ENCODE data around the gene RPS3. TPM values are rescaled to one million over a fixed set of nuclear protein-coding genes. Genes with fewer than 3 reads are reported as not detected.

RPS3 gene
- total and polyA plus RNA-seq, 2 of the 13 experiments (the other 11 are each of a cell fraction or from before 2014, with no cell fraction given) = 2,143 to 3,616 TPM

DNA sequence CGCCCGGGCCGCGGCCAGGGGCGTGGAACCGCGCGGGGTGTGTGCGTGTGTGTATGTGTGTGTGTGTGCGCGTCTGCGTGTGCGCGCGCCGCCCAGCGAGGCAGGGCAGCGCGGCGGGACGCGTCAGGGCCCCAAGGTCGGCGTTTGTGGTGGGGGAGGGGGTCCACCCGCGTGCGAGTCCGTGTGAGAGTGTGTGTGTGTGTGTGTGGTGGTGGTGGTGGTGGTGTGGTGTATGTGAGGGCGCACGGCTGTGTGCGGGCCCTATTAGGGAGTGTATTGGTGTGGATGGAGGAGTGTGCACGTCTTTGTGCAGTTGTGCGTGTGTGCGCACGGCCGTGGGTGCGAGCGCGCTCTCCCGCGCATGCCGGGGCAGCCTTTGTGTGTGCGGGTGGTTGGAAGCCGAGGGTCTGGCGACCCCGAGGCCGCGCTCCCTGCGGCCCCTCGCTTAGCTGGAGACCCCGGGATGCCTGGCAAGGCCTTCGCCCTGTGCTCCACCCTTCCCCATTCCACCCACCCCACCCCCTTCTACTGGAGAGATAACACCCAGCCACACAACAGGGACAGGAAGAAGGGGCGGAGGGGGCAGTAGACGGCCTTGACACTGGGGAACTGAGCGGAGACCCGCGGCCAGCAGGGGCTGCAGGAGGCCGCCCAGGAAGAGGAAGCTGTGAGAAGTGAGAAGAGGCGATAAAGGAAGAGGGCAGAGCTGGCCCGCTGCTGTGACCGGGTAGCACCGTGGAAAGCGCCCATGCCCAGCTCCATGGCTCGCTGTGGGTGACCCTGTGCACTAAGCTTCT, 47.3 kb upstream of the RPS3 start (continued):
- TF ChIP-seq DPF2 (CRISPR knock-in tag; IDR thresholded peaks at IDR 0.05; ENCODE audit: borderline replicate concordance, low read depth) (peak; percentile 58; the same call in 1 of the 2 replicates), SRSF1 (optimal IDR thresholded peaks at IDR 0.05; ENCODE audit: low read depth, low read length) (peak; percentile 27), MTF2 (CRISPR knock-in tag; IDR thresholded peaks at IDR 0.05; ENCODE audit: borderline replicate concordance) (no peak), STAG1 (CRISPR knock-in tag; IDR thresholded peaks at IDR 0.05) (peak; percentile 50), MXD3 (CRISPR knock-in tag; IDR thresholded peaks at IDR 0.05) (peak; percentile 74), ZNF790 (CRISPR knock-in tag; IDR thresholded peaks at IDR 0.05; ENCODE audit: borderline replicate concordance) (no peak), MTA1 (CRISPR knock-in tag; IDR thresholded peaks at IDR 0.05; ENCODE audit: borderline replicate concordance) (0 out of 2 replicates have a peak, but pooled peaks have one; percentile 77), KDM1A (CRISPR knock-in tag; IDR thresholded peaks at IDR 0.05) (no peak), ZBTB7B (CRISPR knock-in tag; IDR thresholded peaks at IDR 0.05) (peak; percentile 97), CBX2 (IDR thresholded peaks at IDR 0.05; ENCODE audit: low read depth, low read length) (no peak), CBX2 (CRISPR knock-in tag; IDR thresholded peaks at IDR 0.05; ENCODE audit: low read depth) (no peak), TBX2 (CRISPR knock-in tag; IDR thresholded peaks at IDR 0.05; ENCODE audit: borderline replicate concordance) (peak; percentile 87; the same call in 1 of the 2 replicates), NCOA1 (CRISPR knock-in tag; IDR thresholded peaks at IDR 0.05) (no peak), ZKSCAN5 (CRISPR knock-in tag; IDR thresholded peaks at IDR 0.05) (peak; percentile 81), NAIF1 (CRISPR knock-in tag; IDR thresholded peaks at IDR 0.05; ENCODE audit: borderline replicate concordance) (0 out of 2 replicates have a peak, but pooled peaks have one; percentile 30), ZNF75D (CRISPR knock-in tag; IDR thresholded peaks at IDR 0.05; ENCODE audit: borderline replicate concordance) (no peak), KDM2A (CRISPR knock-in tag; IDR thresholded peaks at IDR 0.05; ENCODE audit: borderline replicate concordance, low read depth) (peak; percentile 72; the same call in 1 of the 2 replicates), ZNF891 (CRISPR knock-in tag; IDR thresholded peaks at IDR 0.05) (no peak), THAP11 (CRISPR knock-in tag; IDR thresholded peaks at IDR 0.05) (peak; percentile 70), ZNF138 (CRISPR knock-in tag; IDR thresholded peaks at IDR 0.05; ENCODE audit: low read depth) (peak; percentile 82; the same call in 1 of the 2 replicates), XBP1 (CRISPR knock-in tag; IDR thresholded peaks at IDR 0.05) (no peak), GFI1 (CRISPR knock-in tag; IDR thresholded peaks at IDR 0.05; ENCODE audit: borderline replicate concordance) (0 out of 2 replicates have a peak, but pooled peaks have one; percentile 64), XRCC5 (optimal IDR thresholded peaks at IDR 0.05; ENCODE audit: low read length) (peak; percentile 53)
- TF ChIP-seq, protein P1, sequence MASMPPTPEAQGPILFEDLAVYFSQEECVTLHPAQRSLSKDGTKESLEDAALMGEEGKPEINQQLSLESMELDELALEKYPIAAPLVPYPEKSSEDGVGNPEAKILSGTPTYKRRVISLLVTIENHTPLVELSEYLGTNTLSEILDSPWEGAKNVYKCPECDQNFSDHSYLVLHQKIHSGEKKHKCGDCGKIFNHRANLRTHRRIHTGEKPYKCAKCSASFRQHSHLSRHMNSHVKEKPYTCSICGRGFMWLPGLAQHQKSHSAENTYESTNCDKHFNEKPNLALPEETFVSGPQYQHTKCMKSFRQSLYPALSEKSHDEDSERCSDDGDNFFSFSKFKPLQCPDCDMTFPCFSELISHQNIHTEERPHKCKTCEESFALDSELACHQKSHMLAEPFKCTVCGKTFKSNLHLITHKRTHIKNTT (CRISPR knock-in tag; IDR thresholded peaks at IDR 0.05) = no peak
- TF ChIP-seq, protein P2, sequence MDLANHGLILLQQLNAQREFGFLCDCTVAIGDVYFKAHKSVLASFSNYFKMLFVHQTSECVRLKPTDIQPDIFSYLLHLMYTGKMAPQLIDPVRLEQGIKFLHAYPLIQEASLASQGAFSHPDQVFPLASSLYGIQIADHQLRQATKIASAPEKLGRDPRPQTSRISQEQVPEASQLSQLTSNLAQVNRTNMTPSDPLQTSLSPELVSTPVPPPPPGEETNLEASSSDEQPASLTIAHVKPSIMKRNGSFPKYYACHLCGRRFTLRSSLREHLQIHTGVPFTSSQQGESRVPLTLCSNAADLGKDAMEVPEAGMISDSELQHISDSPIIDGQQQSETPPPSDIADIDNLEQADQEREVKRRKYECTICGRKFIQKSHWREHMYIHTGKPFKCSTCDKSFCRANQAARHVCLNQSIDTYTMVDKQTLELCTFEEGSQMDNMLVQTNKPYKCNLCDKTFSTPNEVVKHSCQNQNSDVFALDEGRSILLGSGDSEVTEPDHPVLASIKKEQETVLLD (CRISPR knock-in tag; IDR thresholded peaks at IDR 0.05; ENCODE audit: low read depth) = peak; percentile 66; the same call in 1 of the 2 replicates
- TF ChIP-seq, protein P3, sequence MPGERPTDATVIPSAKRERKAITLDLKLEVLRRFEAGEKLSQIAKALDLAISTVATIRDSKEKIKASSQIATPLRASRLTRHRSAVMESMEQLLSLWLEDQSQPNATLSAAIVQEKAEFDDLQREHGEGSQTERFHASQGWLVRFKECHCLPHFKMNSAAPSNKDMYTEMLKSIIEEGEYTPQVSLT (CRISPR knock-in tag; IDR thresholded peaks at IDR 0.05; ENCODE audit: borderline replicate concordance, low read depth) = peak; percentile 40; the same call in 1 of the 2 replicates
- TF ChIP-seq, protein P4, sequence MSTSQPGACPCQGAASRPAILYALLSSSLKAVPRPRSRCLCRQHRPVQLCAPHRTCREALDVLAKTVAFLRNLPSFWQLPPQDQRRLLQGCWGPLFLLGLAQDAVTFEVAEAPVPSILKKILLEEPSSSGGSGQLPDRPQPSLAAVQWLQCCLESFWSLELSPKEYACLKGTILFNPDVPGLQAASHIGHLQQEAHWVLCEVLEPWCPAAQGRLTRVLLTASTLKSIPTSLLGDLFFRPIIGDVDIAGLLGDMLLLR (CRISPR knock-in tag; IDR thresholded peaks at IDR 0.05) = 0 out of 2 replicates have a peak, but pooled peaks have one; percentile 64

Measured in HepG2 (cell line).